A549 (cell line): ENCODE data around the gene PPFIA2.

Source experiments
- BHLHE40 ChIP-seq: IDR thresholded peaks from 2 replicates; pipeline ENCODE4 v1.6.1; 2012; ENCODE audit warnings: low read depth, low read length, inconsistent platforms
- EP300 ChIP-seq, 2 experiments: fragments of >200 bp; sonication (Bioruptor Twin); formaldehyde crosslinking; IDR thresholded peaks; 2 replicates in 1 of 2; 3 replicates in 1 of 2; pipeline ENCODE4 v1.6.1; 2016 to 2017
- HOXA7 ChIP-seq: fragments of 250-450 bp; sonication (Bioruptor Pico); IDR thresholded peaks from 2 replicates; pipeline ENCODE4 v1.5.0; 2020; ENCODE audit warnings: mild to moderate bottlenecking, moderate library complexity
- NFE2L2 ChIP-seq: fragments of 150-350 bp; conservative IDR thresholded peaks from 2 replicates; pipeline ENCODE4 v1.6.1; 2014; ENCODE audit warnings: low read length
- RAD21 ChIP-seq, 2 experiments: fragments of >200 bp in 1 of 2; sonication (Bioruptor Twin) in 1 of 2; formaldehyde crosslinking in 1 of 2; IDR thresholded peaks in 1 of 2; conservative IDR thresholded peaks in 1 of 2; 2 replicates in 1 of 2; 3 replicates in 1 of 2; pipeline ENCODE4 v1.6.1; 2012 to 2018; ENCODE audit warnings: inconsistent platforms in 1 of 2
- TF ChIP-seq, protein P1 (sequence below): fragments of >200 bp; sonication (Bioruptor Twin); formaldehyde crosslinking; IDR thresholded peaks from 3 replicates; pipeline ENCODE4 v1.5.1; 2016
- TF ChIP-seq, protein P2 (sequence below): fragments of 250-450 bp; sonication (Bioruptor Pico); IDR thresholded peaks from 2 replicates; pipeline ENCODE4 v1.5.0; 2020; ENCODE audit warnings: low read depth, mild to moderate bottlenecking, moderate library complexity

DNA sequence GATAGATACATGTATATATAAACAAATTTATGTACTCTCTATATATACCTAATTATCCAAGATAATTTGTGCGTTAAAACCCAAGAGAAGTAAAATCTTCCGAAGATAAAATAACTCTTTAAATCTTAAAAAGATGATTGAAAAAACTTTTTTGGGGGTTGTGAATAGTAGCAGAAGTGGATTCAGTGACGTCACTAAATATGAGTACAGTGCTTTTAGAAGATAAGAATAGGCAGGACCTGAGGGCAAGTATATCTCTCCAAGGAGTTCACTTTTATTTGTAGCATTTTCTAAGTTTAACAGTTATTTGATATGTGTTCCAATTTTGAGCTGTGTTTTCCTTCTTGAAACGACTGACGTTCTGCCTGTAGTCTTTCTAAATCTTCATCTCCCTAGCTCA, 319.8 kb downstream of the PPFIA2 start:
- TF ChIP-seq, protein P1, sequence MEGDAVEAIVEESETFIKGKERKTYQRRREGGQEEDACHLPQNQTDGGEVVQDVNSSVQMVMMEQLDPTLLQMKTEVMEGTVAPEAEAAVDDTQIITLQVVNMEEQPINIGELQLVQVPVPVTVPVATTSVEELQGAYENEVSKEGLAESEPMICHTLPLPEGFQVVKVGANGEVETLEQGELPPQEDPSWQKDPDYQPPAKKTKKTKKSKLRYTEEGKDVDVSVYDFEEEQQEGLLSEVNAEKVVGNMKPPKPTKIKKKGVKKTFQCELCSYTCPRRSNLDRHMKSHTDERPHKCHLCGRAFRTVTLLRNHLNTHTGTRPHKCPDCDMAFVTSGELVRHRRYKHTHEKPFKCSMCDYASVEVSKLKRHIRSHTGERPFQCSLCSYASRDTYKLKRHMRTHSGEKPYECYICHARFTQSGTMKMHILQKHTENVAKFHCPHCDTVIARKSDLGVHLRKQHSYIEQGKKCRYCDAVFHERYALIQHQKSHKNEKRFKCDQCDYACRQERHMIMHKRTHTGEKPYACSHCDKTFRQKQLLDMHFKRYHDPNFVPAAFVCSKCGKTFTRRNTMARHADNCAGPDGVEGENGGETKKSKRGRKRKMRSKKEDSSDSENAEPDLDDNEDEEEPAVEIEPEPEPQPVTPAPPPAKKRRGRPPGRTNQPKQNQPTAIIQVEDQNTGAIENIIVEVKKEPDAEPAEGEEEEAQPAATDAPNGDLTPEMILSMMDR, result no peak
- TF ChIP-seq BHLHE40, result no peak
- TF ChIP-seq, protein P2, sequence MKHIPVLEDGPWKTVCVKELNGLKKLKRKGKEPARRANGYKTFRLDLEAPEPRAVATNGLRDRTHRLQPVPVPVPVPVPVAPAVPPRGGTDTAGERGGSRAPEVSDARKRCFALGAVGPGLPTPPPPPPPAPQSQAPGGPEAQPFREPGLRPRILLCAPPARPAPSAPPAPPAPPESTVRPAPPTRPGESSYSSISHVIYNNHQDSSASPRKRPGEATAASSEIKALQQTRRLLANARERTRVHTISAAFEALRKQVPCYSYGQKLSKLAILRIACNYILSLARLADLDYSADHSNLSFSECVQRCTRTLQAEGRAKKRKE (CRISPR knock-in tag), result no peak
- TF ChIP-seq NFE2L2, result no peak
- TF ChIP-seq RAD21 (conservative IDR thresholded peaks at IDR 0.05 in 1 of 2, IDR thresholded peaks at IDR 0.05 in 1 of 2), result no peak
- no peak for TF ChIP-seq EP300 (IDR thresholded peaks at IDR 0.05)
- TF ChIP-seq HOXA7, result no peak
